ENCODE measurements around the gene TBC1D3G. TPM values are rescaled to one million over a fixed set of nuclear protein-coding genes. Genes with fewer than 3 reads are reported as not detected.

TBC1D3G gene
- total RNA-seq, 3 donors from 2014 or later (not counting 1 experiment from before 2014, with no cell fraction given), result not detected

Other genes starting within 250 kb of the TBC1D3G start
- 100 to 1,000 TPM; 381 to 547 (median 450) TPM for gene CCL3, start 233.7 kb upstream of the TBC1D3G start, total RNA-seq
- gene CCL4, start 220.1 kb upstream of the TBC1D3G start, total RNA-seq, result 100 to 1,000 TPM; 360 to 532 (median 476) TPM
- 10 to 100 TPM in 1 of 3 donors, 1 to 10 TPM in 2; 4.3 to 10.7 (median 8.2) TPM for gene TBC1D3B, start 147.2 kb upstream of the TBC1D3G start, total RNA-seq
- 10 to 100 TPM; 22.2 to 73.9 (median 55.9) TPM for gene CCL3L1, start 127.1 kb upstream of the TBC1D3G start, total RNA-seq
- gene CCL4L2, start 112.8 kb upstream of the TBC1D3G start, total RNA-seq, result 10 to 100 TPM; 23.7 to 31.2 (median 25.4) TPM
- 1 to 10 TPM in 1 of 3 donors, under 1 TPM in 2; 0.35 to 1.3 (median 0.84) TPM for gene TBC1D3I, start 59.3 kb upstream of the TBC1D3G start, total RNA-seq
- not detected for gene TBC1D3H, start 64.6 kb downstream of the TBC1D3G start, total RNA-seq
- 10 to 100 TPM; 27.1 to 41.3 (median 36.6) TPM for gene ZNHIT3, start 162.8 kb downstream of the TBC1D3G start, total RNA-seq
- 100 to 1,000 TPM in 2 of 3 donors, 10 to 100 TPM in 1; 84.2 to 119 (median 104) TPM for gene MYO19, start 211.0 kb downstream of the TBC1D3G start, total RNA-seq
- 1 to 10 TPM; 4.6 to 8.3 (median 5.0) TPM for gene PIGW, start 211.1 kb downstream of the TBC1D3G start, total RNA-seq
- 100 to 1,000 TPM; 183 to 233 (median 197) TPM for gene GGNBP2, start 221.0 kb downstream of the TBC1D3G start, total RNA-seq

Data from natural killer cell (primary cell).